RPMI8226 (cell line): Measurements from ENCODE around the gene PTPRJ.

Source experiments
- DNase-seq: peaks from one replicate; pipeline ENCODE4 v3.0.0-alpha.2; 2015

The PTPRJ gene

DNA sequence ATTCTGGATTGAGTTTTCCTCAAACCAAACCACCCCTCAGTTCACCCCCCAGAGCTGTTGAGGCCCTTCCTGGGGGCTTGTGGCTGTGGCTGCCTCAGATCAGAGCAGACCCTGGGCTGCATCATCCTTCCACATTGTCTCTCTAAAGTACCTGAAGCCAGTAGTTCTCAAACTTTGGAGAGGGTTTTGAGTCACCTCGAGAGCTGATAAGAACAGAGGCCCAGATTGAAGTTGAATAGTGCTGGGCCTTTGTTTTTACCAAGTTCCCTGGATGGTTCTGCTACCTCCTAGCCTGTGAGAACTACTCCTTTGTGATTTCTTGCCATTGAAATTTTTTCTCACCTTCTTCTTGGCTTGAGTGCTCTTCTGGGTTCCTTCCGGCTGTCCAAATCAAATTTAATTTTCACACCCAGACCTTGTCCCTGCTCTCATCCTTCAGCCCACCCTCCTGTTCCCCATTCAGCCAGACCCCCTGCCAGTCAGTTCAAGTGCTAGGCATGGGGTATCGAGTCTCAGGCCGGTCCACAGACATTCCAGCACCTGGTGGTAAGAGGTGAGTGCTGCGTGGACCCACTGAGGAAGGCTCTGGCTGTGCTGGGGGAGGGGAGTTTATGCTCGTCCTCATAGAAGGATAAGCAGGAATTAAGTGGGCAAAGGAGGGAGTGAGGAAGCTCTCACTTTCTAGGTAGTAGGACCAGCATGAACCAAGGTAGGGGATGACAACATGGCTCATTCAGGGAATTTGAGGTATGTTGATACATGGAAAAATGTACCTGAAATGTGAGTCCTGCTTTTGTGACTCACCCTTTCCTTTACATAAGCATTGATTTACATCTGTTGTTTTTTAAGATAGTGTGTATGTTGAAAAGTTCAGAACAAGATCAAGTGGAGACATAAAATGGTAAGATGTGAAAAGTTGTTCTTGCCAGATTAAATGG lies 116.5 kb downstream of the PTPRJ start:
- DNase-seq, result no peak

GRCh38 chr11:48098024-48098423 lies 117.7 kb downstream of the PTPRJ start:
- no peak for DNase-seq

DNA sequence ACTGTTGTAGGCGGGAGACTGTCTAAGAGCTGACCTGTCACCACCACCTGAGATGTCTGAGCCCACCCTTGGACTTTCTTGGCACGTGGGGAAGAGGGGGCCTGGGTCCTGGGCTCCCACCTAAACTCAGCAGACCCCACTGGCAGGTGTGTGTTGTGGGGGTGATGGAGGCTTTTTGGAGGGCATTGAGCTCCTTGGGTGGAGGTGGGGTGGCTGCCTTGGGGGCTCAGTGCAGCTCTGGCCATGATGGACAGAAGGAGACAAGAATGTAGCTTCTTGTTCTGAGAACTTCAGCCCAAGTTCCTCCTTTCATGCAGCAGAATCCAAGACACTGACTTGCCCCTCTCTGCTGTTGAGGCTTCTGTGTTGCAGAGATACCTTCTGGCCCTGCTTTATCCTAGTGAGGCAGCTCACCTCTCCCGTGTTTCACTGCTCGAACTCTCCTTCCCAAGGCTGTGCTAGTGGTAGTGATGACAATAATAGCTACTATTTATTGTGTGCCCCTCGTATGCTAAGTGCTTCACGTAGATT lies 119.6 kb downstream of the PTPRJ start:
- DNase-seq, result no peak

DNA sequence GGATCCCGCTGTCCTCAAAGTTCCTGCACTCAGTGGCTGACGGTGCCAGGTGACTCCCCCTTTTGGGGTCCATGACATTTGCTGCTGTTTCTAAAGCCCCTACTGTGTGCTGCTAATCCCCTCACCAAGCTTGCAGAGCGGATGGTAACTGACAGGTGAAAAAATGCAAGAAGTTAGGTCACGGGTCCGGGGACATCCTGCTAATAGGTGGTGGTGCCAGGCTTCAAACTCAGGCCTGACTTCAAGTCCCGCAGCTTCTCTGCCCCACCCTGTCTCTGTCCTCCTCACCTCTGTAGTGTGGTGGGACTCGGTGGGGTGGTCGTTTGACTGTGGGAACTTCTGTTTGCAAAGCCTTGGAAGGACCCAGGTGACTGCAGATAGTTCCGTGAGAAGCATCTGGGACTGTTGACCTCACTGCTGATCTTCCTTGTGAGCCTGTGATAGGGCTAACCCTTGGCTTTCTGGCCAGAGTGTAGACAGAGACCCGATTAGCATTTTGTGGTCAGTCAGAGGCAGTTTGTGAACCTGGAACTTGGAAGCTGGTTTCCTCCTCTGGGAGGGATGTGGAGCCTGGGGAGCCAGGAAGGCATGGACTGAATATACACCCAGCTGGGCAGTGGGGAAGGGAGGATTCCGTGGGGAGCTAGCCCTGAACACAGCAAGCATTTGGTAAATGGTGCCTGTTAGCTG lies 120.8 kb downstream of the PTPRJ start:
- DNase-seq, result no peak

DNA sequence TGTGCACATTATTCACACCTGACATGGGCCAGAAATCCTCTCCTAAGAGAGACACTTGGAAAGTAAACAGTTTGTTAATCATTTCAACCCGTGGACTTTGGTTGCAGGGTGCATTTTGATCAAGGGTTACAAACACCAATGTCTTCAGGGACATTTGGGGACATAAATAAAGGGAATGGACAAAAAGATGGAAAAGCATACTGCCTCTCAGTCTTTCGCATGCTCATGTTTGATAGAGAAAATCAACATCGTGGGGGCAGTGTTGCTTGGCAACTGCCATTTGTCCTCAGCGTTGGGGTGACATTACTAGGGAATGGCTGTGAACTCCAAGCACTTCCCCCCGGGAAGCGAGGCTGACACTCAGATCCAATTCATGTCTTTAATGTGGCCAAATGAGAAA lies 121.6 kb downstream of the PTPRJ start:
- no peak for DNase-seq

GRCh38 chr11:48103621-48104567 lies 123.5 kb downstream of the PTPRJ start:
- DNase-seq, result no peak

GRCh38 chr11:48104568-48104924 lies 124.2 kb downstream of the PTPRJ start:
- DNase-seq, result no peak

DNA sequence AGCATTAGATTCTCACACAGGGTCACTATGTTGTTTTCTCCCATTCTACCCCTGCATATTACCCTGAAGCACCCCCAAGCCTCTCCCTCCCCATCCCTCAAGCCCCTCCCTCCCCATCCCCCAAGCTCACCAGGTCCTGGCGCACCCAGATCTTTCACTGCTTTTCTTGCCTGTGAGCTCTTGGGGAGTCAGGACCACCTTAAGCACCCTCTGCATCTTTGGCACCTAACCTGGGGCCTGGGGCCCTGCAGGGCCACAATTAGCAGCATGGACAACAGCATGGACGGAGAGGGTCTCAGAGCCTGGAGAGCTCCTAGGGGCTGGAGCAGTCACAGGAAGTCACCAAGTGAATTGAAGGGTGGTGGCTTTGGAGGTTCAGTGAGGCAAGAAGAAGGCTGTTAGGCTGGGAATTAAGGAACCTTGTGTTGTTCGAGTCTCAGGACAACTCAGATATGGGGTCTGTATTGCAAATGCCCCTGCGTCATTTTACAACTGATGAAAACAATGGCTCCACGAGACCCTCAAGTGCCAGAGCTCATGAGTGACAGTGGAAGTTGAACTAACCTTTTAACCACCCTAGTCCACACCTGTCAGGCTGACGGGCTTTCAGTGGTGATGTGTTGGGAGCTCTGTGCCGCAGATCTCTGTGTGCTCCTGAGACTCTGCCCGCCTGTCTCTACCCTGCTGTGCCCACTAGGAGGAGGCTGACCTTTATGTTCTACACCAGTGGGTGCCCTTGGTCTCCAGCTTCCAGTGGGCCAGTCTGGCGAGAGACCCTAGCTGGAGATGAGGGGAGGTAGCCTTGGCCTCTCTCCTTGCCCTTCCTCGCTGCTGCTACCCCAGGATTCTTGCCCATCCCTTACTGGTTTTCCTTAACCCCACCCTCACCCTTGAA lies 125.0 kb downstream of the PTPRJ start:
- no peak for DNase-seq

DNA sequence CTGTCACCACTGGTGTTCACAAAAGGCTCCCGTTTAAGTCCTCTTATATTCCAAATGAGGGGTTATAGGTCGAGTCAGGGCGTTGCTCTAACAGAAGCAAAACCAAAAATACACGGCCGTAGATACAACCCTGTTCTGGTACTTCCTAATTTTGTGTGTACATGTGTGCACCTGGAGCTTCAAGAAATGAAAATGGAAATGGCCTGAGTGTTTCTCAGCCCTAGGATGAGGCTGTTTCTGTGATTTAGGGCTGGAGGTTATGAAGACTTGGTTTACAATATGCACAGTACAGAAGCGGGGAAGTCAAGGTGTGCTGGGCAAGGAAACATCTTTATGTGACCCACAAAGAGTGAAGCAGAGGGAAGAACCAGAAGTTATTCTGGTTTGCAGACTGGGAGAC lies 125.8 kb downstream of the PTPRJ start:
- DNase-seq, result peak; percentile 39

DNA sequence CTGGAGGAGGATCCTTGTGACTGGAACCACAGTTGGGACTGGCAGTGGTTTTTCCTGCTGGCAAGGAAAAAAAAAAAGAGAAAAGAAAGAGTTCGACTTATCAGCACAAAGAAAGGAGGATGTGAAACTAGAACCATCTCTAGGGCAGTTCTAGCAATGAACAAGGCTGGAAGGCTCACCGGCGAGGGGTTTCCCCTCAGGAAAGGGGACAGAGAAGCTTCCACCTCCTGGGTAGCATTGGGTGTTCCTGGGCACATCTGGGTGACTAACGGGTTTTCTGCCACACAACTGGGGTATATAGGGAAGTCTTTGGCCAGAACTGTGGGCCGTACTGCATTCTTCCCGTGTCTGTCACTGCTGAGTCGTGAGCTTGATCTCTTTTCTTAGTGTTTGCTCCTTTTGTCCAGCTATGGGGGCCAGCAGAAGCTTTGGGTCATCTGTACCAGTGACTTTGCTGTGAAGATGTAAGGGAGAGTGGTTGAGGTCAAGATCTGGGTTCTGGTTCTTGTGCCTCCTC lies 126.9 kb downstream of the PTPRJ start:
- peak; percentile 83 for DNase-seq

DNA sequence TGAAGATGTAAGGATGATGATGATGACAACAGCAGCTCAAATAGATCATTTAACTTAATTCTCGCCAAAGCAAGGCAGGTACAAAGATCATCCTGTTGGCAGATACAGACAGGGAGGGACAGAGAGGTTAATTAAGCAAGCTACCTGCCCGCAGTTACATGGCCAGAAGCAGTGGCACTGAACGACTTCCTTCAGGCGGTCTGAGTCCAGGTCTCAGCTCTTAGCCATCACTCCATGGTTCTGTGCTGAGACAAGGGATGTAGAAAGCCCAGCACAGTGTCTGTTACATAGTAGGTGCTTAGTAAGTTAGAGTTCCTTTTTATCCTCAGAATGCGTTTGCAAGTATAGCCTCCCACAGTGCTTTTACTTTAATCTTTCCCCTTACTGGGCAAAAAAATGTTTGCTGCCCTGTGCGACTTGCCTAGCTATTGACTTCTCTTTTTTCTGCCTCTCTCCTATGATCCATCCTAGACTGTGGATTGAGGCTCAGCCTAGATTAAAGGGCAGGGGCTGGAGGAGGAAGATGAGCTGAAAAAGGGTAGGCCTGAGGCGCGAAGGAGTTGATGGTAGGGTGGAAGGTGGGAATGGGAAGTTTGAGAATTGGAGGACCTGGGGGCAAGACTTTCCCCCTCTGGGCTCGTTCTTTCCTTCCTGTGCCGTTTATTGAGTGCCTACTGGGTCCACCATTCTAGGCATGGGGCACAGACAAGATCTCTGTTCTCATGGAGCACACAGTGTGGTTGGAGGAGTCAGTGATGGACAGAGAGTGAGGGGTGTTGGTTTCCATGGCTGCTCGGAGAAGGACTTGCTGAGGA lies 128.1 kb downstream of the PTPRJ start:
- no peak for DNase-seq

DNA sequence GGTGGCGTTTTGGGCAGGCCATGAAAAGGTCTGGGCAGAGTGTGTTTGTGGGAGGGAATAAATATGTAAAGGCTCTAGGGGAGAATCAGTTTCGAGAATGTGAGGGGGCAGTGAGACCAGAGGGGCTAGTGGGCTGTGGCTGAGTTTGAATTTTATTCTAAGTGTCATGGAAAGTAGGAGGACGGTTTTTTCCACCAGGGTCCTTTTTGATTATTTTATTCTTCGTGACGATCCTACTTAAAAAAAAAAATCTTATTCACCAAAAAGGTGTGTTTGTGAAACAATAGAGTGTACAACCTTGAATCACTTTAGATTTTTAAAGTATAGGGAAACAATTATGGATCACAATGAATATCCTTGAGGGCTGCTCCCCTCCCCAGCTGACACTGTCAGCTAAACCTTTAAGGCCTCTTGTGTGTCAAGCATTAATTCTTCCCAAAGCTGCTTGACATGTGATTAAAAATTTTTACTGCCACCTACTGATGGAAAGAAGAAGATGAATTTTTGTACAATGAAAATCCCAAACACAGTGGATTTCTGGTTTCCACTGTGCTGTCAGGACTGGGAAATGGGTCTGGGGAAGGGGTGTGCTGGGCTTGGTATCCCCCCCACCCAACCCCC lies 128.8 kb downstream of the PTPRJ start:
- peak; percentile 46 for DNase-seq

DNA sequence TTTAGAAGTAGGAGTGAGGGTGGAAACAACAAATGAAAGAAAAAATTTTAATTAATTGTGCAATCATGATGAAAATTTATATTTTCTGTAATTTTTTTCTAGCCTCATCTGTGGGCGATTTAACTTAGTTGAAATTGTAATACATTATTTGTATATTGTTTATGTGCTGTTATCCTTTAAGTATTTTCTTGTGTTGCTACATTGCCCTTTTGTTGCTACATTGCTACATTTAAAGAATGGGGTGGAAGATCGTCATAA lies 130.1 kb downstream of the PTPRJ start:
- DNase-seq, result no peak

DNA sequence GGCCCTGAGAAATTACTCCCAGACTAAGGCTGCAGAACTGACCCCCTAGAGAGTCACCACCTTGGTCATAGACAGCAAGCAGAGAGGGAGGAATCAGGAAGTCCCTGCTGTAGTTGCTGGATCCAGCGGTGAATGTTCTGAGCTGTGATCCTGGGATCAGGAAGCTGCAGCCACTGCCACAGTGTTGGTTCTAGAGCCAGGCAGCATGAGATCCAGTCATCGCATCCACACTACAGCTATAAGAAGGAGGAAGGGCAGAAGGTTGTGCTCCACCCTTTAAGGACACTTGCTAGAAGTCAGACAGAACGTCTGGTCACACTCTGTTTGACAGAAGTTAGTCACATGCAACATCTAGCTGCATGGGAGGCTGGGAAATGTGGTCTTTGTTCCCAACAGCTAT lies 131.5 kb downstream of the PTPRJ start:
- no peak for DNase-seq

GRCh38 chr11:48114740-48115139 lies 134.4 kb downstream of the PTPRJ start:
- no peak for DNase-seq

DNA sequence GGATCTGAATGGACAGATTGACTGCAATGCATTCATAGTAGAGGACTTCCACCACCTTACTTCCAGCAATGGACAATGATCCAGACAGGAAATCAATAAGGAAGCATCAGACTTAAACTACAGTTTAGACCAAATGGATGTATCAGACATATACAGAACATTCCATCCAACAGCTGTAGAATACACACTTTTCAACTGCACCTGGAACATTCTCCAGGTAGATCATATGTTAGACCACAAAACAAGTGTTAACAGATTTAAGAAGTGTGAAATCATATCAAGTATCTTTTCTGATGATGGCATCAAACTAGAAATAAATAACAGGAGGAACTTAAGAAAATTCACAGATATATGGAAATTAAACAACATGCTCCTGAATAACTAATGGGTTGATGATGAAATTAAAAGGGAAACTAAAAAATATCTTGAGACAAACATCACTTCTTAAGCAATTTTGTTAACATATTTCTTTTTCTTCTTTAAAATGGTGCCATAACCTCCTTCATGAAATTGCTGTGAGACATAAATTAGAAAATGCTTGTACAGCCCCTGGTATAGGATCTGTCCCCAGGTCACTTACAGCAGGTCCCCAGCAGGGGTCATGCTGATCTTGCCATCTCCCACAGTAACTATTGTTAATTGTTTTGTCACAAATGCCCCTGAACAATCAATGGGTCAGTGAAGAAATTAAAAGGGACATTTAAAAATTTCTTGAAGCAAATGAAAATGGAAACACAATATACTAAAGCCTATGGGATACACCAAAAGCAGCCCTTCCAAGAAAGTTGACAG lies 136.3 kb downstream of the PTPRJ start:
- peak; percentile 7 for DNase-seq

DNA sequence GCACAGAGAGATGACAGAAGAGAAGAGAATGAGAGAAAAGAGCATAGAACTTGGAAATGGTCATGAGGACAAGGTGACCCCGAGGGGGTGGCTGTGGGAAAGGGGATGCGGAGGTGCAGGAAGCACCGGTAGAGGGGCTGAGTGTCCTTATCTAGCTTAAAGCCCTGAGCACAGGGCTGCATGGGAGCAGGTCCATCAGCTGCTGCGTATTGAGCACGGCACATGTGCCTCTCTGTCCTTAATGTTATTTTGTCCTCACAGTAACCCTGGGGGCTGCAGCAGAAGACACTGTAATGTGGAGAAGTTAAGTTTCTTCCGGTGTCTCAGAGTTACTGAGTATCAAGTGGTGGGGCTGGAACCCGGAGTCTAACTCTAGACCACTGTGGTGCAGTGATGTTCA lies 141.9 kb downstream of the PTPRJ start:
- DNase-seq, result no peak

GRCh38 chr11:48122656-48123055 lies 142.3 kb downstream of the PTPRJ start:
- DNase-seq, result no peak

DNA sequence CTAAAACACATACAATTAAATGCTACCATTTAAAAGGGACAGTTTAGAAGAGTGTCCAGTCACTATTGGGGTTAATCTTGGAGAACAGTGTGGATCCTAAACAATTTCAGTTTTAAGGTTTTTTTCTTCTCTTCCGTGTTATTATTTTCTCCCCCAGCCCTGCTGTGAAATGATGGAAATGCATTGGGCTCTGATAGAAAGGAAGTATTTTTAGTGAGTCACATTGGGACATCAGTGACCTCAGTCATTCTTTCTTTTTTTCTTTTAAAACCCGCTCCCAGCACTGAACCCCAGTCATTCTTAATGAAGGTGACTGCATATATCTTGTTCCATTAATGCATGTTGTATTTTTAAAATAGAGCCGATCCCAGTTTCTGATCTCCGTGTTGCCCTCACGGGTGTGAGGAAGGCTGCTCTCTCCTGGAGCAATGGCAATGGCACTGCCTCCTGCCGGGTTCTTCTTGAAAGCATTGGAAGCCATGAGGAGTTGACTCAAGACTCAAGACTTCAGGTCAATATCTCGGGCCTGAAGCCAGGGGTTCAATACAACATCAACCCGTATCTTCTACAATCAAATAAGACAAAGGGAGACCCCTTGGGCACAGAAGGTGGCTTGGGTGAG lies 143.0 kb downstream of the PTPRJ start:
- DNase-seq, result no peak
